NB4 (cell line): ENCODE results near the gene GPX3.

ENCODE experiments used
- MYC ChIP-seq: IDR thresholded peaks from 2 replicates; pipeline ENCODE4 v1.6.1; 2011; ENCODE audit warnings: low read depth, low read length
- POLR2A ChIP-seq: IDR thresholded peaks from 2 replicates; pipeline ENCODE4 v1.6.1; 2011; ENCODE audit warnings: mild to moderate bottlenecking; ENCODE audit not compliant: insufficient read length; ENCODE audit errors: extremely low read depth
- TF ChIP-seq, protein P1 (sequence below): IDR thresholded peaks from one replicate; pipeline ENCODE4 v1.5.1; 2012; ENCODE audit warnings: low read depth, low read length
- TF ChIP-seq, protein P2 (sequence below): IDR thresholded peaks from 2 replicates; pipeline ENCODE4 v1.6.1; 2011; ENCODE audit warnings: low read depth, low read length

GRCh38 chr5:151039665-151040064, 19.3 kb downstream of the GPX3 start:
- TF ChIP-seq, protein P1, sequence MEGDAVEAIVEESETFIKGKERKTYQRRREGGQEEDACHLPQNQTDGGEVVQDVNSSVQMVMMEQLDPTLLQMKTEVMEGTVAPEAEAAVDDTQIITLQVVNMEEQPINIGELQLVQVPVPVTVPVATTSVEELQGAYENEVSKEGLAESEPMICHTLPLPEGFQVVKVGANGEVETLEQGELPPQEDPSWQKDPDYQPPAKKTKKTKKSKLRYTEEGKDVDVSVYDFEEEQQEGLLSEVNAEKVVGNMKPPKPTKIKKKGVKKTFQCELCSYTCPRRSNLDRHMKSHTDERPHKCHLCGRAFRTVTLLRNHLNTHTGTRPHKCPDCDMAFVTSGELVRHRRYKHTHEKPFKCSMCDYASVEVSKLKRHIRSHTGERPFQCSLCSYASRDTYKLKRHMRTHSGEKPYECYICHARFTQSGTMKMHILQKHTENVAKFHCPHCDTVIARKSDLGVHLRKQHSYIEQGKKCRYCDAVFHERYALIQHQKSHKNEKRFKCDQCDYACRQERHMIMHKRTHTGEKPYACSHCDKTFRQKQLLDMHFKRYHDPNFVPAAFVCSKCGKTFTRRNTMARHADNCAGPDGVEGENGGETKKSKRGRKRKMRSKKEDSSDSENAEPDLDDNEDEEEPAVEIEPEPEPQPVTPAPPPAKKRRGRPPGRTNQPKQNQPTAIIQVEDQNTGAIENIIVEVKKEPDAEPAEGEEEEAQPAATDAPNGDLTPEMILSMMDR: no peak
- no peak for TF ChIP-seq POLR2A
- TF ChIP-seq, protein P2, sequence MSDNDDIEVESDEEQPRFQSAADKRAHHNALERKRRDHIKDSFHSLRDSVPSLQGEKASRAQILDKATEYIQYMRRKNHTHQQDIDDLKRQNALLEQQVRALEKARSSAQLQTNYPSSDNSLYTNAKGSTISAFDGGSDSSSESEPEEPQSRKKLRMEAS: no peak
- TF ChIP-seq MYC: no peak
